Measurements from ENCODE around the gene IDS.

GRCh38 chrX:149539283-149540130 lies 34.4 kb upstream of the IDS start:
- peak; percentile 24 to 41 for TF ChIP-seq POLR2AphosphoS5 (IDR thresholded peaks at IDR 0.05)
- no peak for TF ChIP-seq CTCF (IDR thresholded peaks at IDR 0.05)
- no peak for TF ChIP-seq EP300 (IDR thresholded peaks at IDR 0.05)
- TF ChIP-seq POLR2A (IDR thresholded peaks at IDR 0.05; ENCODE audit: low read depth), result no peak
